Measurements from ENCODE around the gene SLC39A13.
A peak's percentile ranks its signal among the peaks of the same experiment; 100 is the strongest.

Gene SLC39A13

DNA sequence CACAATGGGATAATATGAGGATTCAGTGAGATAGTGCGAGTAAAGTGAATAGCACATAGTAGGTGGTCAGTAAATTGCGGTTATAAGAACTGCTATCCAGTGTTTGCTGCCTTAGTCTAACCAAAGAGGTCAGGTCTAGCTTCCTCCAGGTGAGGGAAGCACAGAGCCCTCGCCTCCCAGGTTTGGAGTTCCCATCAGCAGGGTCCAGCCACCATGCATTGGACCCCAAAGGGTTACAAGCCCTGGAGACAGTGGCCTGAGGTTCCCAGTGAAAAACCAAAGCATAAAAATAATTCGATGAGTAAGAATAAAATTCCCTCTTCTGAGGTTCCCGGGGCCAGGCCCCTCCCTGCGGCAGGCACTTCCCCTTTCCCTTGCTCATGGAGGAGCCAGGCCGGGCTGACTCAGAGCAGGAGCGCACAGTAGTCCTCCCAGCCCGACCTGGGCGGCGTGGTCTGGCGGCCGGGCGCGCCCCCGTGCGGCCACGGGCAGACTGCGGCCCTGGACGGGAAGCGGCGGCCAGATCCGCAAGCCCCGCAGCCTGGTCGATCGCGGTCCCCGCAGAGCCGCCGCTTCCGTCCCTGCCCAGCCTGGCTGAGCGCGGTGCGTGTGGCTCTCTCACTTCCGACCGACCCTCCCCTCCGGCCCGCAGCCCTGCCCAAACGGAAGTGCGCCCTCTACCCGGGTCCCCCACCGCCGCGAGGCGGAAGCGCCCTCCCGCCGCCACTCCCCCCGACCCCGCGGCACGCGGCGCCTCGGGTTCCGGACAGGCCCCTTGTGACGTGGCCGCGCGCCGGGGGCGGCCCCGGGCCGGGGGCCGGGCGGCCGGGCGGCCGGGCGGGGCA lies at the start of gene SLC39A13:
Gene SLC39A13 (plus strand): TSS at position 845 of the 845 bp plus-strand sequence. CDS start 1,505 bp downstream, outside the sequence.
- DNase-seq: peak; percentile 94

DNA sequence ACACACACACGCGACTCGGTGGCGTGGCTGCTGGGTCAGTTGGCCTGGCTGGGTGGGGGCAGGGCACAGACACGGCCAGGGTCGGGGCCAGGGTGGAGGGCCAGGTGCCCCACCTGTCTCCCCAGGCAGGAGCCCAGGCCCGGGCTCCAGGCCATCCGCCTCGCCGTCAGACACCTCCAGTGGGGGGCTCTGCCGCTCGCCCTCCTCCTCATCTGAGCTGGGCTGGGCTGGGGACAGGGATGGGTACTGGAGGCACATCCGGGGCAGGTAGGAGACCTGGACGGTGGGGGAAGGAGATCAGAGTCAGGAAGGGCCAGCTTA lies 49.7 kb upstream of the SLC39A13 start:
- no peak for DNase-seq

DNA sequence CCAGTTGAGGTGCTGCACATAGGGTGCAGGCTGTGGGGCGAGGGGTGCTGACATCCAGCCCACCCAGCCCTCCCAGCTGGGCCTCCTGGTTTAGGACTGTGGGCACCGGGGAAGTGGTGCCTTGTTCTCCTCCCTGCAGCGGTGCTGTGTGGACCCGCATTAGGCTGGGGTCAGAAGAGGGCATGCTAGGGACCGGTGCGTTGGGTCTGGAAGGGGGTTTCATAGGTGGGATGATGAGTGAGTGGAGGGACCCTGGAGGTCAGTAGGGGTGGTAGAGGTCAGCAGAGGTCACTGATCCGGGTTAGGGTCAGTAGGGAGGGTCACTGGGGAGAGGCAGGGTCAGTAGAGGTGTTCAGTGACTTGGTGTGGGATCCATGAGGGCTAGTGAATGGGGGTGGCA lies 49.2 kb upstream of the SLC39A13 start:
- no peak for DNase-seq

GRCh38 chr11:47359586-47359985 lies 48.8 kb upstream of the SLC39A13 start:
- no peak for DNase-seq

DNA sequence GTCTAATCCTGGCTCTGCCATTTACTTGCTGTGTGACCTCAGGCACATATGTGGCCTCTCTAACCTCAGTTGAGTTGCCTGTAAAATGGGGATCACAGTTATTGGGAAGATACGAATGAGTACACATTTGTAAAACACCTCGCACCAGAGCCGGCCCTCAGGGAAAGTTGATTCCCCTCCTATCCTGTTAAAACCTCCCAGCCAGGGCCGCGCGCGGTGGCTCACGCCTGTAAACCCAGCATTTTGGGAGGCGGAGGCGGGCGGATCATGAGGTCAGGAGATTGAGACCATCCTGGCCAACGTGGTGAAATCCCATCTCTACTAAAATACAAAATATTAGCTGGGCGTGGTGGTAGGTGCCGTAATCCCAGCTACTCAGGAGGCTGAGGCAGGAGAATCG lies 48.0 kb upstream of the SLC39A13 start:
- DNase-seq: no peak

DNA sequence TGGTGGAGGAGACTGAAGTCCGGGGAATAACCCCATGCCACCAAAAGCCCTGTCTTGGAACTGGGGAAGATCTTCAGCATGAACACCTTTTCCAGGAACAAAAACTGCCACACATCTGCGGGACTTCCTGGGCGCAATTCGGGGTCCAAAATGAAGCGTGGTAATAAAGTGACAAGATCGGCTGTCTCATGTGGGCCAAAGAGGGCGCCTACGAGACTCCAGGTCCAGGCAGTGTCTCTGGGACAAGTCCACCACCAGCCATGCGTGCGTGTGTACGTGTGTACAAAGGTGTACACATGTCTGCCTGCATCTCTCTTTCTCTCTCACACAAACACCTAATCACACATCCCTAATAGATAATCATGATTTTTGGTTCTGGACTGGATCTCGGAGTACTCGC lies 47.0 kb upstream of the SLC39A13 start:
- no peak for DNase-seq

GRCh38 chr11:47366020-47366490 lies 42.3 kb upstream of the SLC39A13 start:
- DNase-seq: no peak

- DNase-seq: no peak
Observed at GRCh38 chr11:47369676-47370075, 38.7 kb upstream of the SLC39A13 start.

- no peak for DNase-seq
Observed at GRCh38 chr11:47372422-47372821, 36.0 kb upstream of the SLC39A13 start.

GRCh38 chr11:47373876-47374719 lies 34.3 kb upstream of the SLC39A13 start:
- peak; percentile 84 for DNase-seq

DNA sequence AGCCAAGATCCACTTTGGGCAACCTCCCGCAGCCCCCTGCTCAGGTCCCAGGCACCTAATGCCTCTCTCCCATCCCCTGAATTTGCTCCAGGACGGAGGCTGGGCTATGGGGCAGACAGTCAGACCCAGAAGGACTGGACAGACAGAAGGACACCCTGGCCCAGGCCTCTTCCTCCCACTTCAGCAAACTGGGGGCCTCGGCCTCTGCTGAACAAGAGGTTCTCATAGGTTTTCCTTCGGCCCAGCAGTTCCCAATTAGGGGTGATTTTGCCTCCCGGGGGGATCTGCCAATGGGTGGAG lies 33.7 kb upstream of the SLC39A13 start:
- no peak for DNase-seq

GRCh38 chr11:47375020-47375419 lies 33.4 kb upstream of the SLC39A13 start:
- DNase-seq: no peak

DNA sequence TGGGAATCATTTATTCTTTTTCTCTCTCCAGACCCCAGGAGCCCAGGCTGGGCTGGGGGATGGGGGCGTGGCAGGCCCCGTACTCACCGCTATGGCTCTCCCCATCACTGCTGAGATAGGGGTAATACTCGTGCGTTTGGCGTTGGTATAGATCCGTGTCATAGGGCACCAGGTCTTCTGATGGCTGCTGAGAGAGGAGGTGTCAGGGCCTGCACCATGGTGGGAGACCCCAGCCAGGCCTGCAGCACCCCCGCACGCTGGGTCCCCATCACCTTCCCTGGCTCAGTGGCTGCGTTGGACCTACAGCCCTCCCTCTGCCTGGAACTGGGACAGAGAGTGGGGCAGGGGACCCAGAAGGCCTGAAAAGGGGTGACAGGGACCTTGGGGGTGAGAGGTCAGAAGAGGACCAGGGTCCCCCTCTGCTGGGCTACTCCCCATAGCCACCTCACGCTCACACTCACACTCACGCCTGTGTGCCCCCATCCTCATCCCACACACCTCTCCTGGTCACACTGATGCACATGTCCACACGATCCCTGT lies 32.8 kb upstream of the SLC39A13 start:
- DNase-seq: no peak

DNA sequence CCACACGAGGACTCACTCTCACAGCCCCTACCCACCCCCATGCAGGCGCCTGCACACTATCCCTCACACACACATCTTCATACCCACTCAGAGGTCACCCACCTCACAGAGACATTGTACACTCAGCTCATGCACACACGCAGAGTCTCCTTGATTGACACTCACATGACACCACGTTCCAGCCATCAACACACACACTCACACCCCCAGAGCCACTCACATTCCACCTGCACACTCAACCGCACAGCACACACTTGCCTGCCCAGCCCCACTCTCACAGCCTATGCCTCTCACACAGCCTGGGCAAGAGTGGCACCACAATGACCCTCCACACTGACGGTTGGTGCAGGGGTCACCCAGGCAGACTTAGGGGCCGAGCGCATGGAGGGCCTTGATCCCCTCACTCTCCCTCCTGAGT lies 32.3 kb upstream of the SLC39A13 start:
- no peak for DNase-seq

GRCh38 chr11:47376525-47377371 lies 31.6 kb upstream of the SLC39A13 start:
- no peak for DNase-seq

- DNase-seq: no peak
Observed at GRCh38 chr11:47377571-47378009, 30.8 kb upstream of the SLC39A13 start.

DNA sequence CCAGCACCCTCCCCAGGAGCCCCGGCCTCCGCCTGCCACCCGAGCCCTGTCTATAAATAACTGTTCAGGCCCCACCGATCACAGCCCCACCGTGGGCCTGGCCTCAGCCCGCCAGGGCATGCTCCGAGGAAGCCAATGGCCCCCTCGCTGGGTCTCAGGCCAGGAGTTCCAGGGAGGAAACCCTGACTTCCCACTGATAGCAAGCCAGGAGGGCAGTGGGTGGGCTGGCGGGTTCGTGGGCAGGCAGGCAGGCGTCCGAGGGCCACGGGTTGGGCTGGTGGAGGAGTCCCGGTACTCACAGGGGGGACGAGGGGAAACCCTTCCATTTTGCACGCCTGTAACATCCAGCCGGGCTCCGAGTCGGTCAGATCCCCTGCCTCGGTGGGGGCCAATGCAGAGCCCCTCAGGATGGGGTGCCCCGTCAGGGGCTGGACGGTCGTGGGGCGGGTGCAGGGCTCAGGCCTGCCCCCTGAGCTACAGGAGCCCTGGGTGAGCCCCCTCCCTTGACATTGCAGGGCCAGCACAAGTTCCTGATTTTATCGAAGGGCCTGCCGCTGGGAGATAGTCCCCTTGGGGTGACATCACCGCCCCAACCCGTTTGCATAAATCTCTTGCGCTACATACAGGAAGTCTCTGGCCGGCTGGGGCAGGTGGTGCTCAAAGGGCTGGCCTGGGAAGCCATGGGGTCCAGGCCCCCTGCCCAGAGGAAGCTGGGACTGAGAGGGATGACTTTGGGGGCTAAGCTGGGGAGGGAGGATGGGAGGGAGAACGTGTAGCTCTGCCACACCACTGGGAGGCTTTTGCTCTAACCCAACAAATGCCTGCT lies 30.2 kb upstream of the SLC39A13 start, which contains the start of gene SPI1:
Gene SPI1 (minus strand): TSS at position 538 of the 826 bp plus-strand sequence. CDS start 194 bp downstream, at position 344.
- DNase-seq: no peak

DNA sequence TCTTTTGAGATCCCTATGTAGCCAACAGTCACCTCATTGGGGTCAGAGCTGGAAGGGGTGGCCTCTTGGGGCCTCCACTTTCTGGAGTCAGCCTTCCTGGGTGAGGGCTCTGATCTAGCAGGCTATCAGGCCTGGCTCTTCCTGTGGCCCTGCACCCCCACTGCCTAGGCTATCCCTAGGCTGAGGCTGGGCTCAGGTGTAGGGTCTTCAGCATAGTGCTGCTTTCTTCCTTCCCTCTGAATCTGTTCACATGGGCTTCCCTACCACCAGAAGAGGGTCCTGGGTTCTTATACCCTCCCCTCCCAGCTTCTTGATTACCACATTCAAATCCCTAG lies 29.6 kb upstream of the SLC39A13 start:
- no peak for DNase-seq

DNA sequence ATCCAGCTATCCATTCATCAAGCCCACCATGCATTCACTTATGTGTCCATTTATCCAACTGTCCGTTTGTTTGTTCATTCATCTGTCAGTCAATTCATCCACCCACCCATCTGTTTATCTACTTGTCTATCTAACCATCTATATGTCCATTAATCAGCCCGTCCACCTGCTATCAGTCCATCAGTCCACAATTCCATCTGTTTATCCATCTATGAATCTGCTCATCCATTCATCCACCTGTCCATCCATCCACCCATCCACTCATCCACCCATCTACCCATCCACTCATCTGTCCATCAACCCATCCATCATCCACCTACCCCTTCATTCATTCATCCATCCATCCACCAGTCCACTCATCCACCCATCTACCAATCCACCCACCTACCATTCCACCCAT lies 29.1 kb upstream of the SLC39A13 start:
- no peak for DNase-seq

DNA sequence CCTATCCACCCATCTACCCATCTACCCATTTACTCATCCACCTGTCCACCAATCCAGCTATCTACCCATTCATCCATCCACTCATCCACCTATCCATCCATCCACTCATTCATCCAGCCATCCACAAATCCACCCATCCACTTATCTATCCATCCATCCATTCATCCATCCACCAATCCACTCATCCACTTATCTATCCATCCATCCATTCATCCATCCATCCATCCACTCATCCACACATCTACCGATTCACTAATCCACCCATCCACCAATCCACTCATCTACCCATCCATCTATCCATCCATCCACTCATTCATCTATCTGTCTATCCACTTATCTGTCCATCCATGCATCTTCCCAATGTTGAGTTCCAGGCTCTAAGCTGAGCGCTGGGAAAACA lies 28.3 kb upstream of the SLC39A13 start:
- DNase-seq: no peak

DNA sequence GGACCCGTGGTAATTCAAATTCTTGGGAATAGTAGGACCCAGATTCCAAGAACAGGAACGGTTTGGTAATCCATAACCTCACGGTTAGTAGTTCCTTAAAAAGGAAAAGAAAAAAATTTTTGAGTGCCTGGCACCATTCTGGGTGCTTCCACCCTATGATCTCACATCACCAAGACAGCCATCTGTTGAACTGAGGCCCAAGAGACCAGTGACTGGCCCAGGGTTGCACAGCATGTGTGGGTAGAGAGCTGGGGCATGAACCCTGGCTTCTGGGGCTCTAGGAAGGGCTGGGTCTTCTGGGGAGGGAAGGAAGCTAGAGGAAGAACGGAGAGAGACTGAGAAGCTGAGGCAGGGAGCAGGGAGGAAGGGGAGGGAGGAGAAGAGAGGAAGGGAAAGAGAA lies 25.3 kb upstream of the SLC39A13 start:
- DNase-seq: no peak

- DNase-seq: no peak
Observed at GRCh38 chr11:47384498-47384897, 23.9 kb upstream of the SLC39A13 start.
